ENCODE data around the gene LTBP3.

Gene LTBP3

DNA sequence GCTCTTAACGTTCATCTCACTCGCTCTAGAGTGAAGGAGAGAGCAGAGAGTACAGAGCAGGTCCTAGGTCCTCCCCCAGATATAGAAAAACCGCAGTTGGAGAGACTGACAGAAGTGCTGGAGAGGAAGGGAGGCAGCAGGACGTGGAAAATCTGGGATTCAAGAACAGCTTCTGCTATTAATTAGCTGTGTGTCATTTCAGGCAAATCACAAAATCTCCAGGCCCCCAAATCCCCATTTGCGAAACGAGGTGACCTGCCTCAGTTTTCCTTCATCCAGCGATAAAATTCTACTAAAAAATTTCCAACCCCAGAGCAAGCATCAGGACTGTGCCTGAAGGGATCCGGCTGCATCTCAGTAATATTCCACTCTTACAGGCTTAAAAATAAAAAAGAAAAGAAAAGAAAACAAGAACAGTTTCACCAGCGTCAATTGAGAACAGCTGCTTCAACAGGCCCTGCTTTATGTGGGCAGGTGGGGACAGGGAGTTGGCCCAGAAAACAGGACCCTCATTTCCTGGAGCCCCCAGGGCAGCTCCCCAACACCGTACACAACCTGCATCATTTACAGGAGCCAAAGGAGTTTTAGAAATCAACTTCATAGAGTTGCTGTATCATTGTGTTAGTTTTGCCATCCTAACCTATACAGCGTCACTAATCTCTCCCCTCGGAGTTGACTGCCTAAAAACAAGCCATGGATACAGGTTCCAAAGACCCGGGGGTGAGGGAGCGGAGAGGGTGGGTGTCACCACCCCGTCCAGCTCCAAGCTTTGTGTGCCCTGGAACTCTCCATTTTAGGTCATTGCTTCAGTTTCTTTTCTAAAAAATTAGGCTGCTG, 61.6 kb downstream of the LTBP3 start:
- no peak for DNase-seq (ENCODE audit: low read depth, low spot score)

DNA sequence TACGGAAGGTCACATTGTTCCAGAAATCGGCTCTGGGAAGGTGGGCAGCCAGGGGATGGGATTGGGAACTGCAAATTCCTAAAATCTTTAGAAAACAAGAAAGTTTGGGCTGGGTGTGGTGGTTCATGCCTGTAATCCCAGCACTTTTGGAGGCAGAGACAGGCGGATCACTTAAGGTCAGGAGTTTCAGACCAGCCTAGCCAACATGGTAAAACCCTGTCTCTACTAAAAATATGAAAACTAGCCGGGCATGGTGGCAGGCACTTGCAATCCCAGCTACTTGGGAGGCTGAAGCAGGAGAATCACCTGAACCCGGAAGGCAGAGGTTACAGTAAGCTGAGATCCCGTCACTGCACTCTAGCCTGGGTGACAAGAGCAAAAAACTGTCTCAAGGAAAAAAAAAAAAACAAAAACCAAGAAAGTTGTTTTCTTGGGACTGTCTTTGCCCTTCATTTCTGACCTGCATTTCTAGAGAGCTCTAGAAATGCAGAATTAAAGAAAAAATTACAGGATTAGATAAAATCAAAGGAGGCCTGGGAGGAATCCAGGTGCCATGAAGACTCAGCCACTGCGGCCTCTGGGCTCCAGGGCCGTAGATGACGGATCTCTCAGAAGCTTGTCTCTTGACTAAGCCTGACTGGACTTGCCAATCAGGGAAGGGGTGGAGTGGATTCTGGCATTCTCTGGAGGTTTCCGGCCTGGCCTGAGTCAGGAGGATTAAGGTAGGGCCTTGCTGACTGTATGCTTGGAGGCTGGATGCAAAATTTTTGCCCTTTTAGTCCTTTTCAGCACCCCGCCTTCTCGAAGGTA, 64.6 kb downstream of the LTBP3 start:
- peak; percentile 91 for DNase-seq (ENCODE audit: low read depth, low spot score)

DNA sequence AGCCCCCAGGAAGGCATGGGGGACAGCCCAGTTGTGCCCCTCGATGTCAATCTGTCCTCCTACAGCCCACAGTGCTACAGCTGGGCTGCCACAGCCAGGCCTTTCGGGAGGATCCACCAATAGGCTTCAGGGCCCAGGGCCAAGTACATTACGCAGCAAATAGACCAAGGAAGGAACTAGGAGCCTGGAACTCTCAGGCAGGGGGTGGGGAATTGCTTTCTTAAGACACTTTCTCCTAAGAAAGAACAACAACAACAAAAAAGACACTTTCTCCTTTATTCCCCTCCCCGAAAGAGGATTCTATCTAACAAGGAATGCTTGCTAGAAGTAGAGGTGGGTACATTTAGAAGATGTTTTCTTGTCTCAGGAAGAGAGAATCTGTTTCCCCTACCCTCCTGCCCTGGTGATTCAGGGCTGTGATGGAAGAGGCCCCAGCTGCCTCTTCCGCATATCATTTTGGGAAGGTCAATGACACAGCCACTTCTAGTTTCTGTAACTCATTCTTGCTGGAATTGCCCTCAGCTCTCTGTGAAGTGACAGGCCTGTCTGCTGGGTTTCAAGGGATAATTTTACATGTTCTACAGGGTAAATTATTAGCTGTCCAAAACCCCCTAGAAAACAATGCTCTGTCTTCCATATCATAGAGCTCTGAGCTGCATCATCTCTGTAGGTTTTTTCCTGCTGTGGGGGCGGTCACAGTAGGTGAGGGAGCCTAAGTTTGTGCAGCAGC, 65.4 kb downstream of the LTBP3 start:
- DNase-seq (ENCODE audit: low read depth, low spot score), result no peak

DNA sequence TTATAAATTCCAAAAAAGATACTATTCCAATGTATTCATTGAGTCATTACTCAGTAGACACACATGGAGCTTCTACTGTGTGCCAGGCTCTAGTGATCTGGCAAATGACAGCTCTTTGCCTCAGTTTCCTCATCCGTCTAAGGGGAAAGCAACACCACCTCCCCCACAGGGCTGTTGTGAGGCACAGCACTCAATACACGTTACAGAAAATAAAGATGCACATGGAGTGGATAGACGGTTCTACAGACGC, 65.8 kb downstream of the LTBP3 start:
- no peak for DNase-seq (ENCODE audit: low read depth, low spot score)

DNA sequence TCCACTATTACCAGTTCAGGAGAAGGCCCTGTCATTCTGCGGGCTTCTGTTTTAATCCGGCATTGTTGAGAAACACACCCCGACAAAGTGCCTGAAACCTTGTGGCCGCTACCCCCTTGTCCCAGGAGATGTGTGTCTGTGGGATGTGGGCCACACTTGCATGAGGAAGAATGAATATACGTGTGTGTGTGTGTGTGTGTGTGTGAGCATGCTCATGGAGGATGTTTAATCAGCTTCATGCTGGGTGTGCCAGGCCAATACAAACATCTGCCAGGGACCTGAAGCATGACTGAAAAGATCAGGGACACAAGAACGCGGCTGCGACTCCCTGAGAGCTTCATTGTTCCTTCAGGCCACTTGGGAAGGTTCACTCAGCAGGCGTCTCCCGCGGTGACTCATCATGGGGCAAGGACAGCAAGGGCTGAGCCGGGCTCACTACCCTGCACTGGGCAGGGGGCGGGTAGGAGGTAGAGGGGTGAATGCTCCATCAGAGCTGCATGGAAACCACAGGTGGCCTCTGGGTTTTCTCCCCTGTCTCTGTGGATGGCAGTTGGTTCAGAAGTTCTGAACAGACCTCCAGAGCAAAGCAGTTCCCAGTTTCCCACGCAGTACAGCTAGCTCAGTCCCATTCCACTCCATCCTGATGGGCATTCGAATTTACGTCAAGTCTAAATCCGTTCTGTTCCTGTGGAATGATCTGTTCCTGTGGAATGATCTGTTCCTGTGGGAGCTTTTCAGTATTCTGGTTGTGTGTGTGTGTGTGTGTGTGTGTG, 66.4 kb downstream of the LTBP3 start:
- peak; percentile 79 for DNase-seq (ENCODE audit: low read depth, low spot score)

DNA sequence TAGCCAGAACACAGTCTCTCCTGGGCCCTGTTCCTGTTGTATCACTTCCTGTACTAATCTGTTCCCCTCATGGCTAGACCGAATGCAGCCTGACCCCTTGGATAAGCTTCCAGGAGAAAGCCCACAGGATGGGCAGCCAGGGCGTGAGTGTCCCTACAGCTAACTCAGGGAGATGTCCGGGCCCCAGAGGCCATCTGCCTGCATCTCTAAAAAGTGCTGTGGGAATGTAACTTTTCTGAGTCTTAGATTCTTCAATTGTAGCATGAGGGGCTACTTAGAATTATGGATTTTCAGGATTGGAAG, 67.0 kb downstream of the LTBP3 start:
- DNase-seq (ENCODE audit: low read depth, low spot score), result no peak

DNA sequence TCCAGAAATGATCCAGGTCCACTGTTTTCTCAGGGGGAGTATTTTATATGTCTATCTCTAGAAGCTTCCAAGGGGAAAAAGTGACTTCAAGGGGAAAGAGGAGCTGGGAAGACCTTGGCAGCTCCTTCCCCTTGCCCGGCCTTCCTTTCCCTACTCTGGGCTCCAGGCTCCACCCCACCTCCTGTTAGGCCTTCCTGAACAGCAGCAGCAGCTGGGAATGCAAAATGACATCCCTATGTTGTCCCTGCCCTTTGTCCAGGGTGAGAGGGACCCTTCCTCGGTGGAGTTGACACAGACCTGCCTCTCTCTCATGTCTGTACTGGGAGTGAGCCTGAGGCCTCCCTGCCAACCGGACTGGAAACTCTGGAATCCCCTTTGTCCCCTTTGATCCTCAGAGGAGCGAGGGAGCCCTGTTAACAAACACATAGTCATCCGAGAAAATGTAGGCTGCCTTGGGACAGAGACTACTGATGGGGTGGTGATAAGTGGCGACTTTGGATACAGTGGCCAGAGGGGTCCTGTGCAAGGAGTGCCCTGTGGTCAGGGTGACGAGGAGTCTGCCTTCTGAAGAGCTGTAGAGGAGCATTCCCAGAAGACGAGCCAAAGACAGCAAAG, 68.3 kb downstream of the LTBP3 start:
- DNase-seq (ENCODE audit: low read depth, low spot score), result peak; percentile 92

DNA sequence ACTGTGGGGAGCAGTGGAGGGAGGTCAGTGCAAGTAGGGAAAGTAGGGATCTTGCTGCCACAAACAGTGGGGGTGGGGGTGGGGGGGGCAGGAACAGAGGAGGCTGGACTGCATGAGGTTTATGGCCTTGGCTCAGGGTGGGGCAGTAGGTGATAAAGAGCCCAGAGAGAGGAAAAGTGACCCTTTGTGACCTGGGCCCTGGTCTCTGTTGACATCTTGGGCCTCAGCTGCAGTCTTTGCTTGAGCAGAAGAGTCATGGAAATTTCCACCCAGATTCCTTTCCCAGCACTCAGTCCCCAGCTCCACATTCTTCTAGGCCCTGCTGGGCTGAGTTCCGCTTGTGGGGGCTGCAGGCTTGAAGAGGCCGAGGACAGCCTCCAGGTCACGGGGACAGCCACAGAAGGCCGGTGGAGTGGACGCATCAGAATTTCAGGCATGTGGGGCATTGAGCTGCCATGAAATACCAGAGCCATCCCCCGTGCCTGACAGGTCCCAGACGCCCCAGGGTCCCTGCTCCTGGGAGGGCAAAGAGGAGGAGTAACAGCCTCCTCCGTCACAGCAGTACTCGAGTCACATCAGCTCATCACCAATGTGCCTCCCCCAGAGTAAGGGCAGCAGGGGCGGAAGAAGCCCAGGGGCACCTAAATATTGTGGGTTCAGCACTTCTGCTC, 69.0 kb downstream of the LTBP3 start:
- peak; percentile 98 for DNase-seq (ENCODE audit: low read depth, low spot score)
